ENCODE data around the gene CAPN5. TPM values are rescaled to one million over a fixed set of nuclear protein-coding genes. Genes with fewer than 3 reads are reported as not detected.

Gene CAPN5
- total and polyA plus RNA-seq, 10 of the 15 experiments (the other 5 are each of a cell fraction or from before 2014, with no cell fraction given) = 0.02 to 0.33 (median 0.07) TPM; not detected in 3

GRCh38 chr11:77027275-77027674 lies 39.5 kb upstream of the CAPN5 start (continued):
- TF ChIP-seq RCOR1 (conservative IDR thresholded peaks at IDR 0.05; ENCODE audit: low read depth, low read length) (no peak), PAX8 (IDR thresholded peaks at IDR 0.05) (no peak), CUX1 (IDR thresholded peaks at IDR 0.05; ENCODE audit: insufficient replicate concordance, low read depth, low read length) (no peak)

- Histone ChIP-seq H3K27me3 (replicated peaks in 1 of 2; ENCODE audit: control insufficient read depth in 2 of 2, insufficient read depth in 2 of 2, low read length in 1 of 2) (no peaks in the 10 kb centered on the region; a peak in 1 of 4 replicates), H3K9ac (ENCODE audit: control insufficient read depth, insufficient read depth, low read length) (no peak overlapping the region), H4K20me1 (ENCODE audit: control insufficient read depth, insufficient read depth) (no peaks in the 10 kb centered on the region), H3K4me1 (ENCODE audit: control insufficient read depth, insufficient read depth, low read length) (no peaks in the 10 kb centered on the region), H3K27ac (ENCODE audit: control insufficient read depth, insufficient read depth) (no peak overlapping the region), H3K4me2 (ENCODE audit: control insufficient read depth, insufficient read depth) (no peak overlapping the region), H3K36me3 (ENCODE audit: control insufficient read depth in 2 of 2, insufficient read depth in 2 of 2, low read length in 1 of 2) (no peaks in the 10 kb centered on the region), H3K4me3 (no peak overlapping the region), H3K9me3 (replicated peaks; ENCODE audit: control insufficient read depth, insufficient read depth, low read length) (no peaks in the 10 kb centered on the region), H3K79me2 (ENCODE audit: control insufficient read depth, insufficient read depth, low read length) (no peaks in the 10 kb centered on the region), H2AFZ (ENCODE audit: control insufficient read depth, low read depth, low read length) (no peak overlapping the region)
- ChIA-PET CTCF (interaction anchor here (1.2 to 1.7 kb wide), 2 partner anchors 9 to 110 kb away, joined by 3 read pairs; no protein-coding TSS in a partner anchor), RAD21 (ENCODE audit: unreplicated experiment) (no interaction called here), SMC1A (ENCODE audit: uncharacterized antibody, unreplicated experiment) (no interaction called here), POLR2A (no interaction called here)
- no peak for FAIRE-seq
- in situ Hi-C loops (cut with MboI) (no loop called here), intact Hi-C loops (cut with micrococcal nuclease; ENCODE audit: unreplicated experiment) (no loop called here)
- DNase-seq (ENCODE audit: low read depth, low spot score) = no peak
- BruUV-seq (replicated peaks) = no TSS peak
- WGBS (ENCODE audit: insufficient coverage, insufficient replicate concordance, low lambda C conversion rate, missing lambda C conversion rate) = 22% methylated on average over 7 of the region's 7 CpGs
- ATAC-seq = no peak
- no peak for TF ChIP-seq NKRF (conservative IDR thresholded peaks at IDR 0.05)
- no peak for TF ChIP-seq IKZF2 (IDR thresholded peaks at IDR 0.05)
- no peak for TF ChIP-seq MAX (IDR thresholded peaks at IDR 0.05; ENCODE audit: low read depth, low read length)
- TF ChIP-seq MEF2B (IDR thresholded peaks at IDR 0.05; ENCODE audit: partially characterized antibody, poor library complexity, severe bottlenecking) = no peak
- TF ChIP-seq BMI1 (IDR thresholded peaks at IDR 0.05; ENCODE audit: borderline replicate concordance) = no peak
- TF ChIP-seq STAT3 (IDR thresholded peaks at IDR 0.05; ENCODE audit: low read depth, low read length) = no peak
- TF ChIP-seq SIX5 (IDR thresholded peaks at IDR 0.05; ENCODE audit: low read depth, low read length, severe bottlenecking) = no peak
- TF ChIP-seq FOXK2 (IDR thresholded peaks at IDR 0.05) = no peak
- no peak for TF ChIP-seq CBX5 (IDR thresholded peaks at IDR 0.05; ENCODE audit: low read depth)
- TF ChIP-seq ASH2L (IDR thresholded peaks at IDR 0.05; ENCODE audit: borderline replicate concordance, low read depth) = no peak
- no peak for TF ChIP-seq RFX5 (IDR thresholded peaks at IDR 0.05; ENCODE audit: low read depth, low read length)
- TF ChIP-seq PBX3 (IDR thresholded peaks at IDR 0.05; ENCODE audit: insufficient replicate concordance, low read depth, low read length) = no peak
- TF ChIP-seq CHD1 (IDR thresholded peaks at IDR 0.05; ENCODE audit: low read depth, low read length) = no peak
Measured at GRCh38 chr11:77029829-77030228, 36.9 kb upstream of the CAPN5 start.
